OCI-LY1 (cell line): Measurements from ENCODE around the gene PROKR1.

Source experiments
- EZH2 ChIP-seq: fragments of 200-600 bp; sonication (generic), shearing (Covaris generic); IDR thresholded peaks from 2 replicates; pipeline ENCODE4 v1.8.0; 2017; ENCODE audit warnings: borderline replicate concordance, mixed run types, mild to moderate bottlenecking, antibody characterized with exemption, low read length, moderate library complexity, mixed read lengths
- TF ChIP-seq, protein P1 (sequence below): fragments of 200-600 bp; sonication (generic), shearing (Covaris generic); IDR thresholded peaks from 2 replicates; pipeline ENCODE4 v1.5.1; 2017; ENCODE audit warnings: mild to moderate bottlenecking, antibody characterized with exemption, low read length, moderate library complexity, mixed read lengths

GRCh38 chr2:68687018-68687417 lies 43.6 kb downstream of the PROKR1 start:
- TF ChIP-seq, protein P1, sequence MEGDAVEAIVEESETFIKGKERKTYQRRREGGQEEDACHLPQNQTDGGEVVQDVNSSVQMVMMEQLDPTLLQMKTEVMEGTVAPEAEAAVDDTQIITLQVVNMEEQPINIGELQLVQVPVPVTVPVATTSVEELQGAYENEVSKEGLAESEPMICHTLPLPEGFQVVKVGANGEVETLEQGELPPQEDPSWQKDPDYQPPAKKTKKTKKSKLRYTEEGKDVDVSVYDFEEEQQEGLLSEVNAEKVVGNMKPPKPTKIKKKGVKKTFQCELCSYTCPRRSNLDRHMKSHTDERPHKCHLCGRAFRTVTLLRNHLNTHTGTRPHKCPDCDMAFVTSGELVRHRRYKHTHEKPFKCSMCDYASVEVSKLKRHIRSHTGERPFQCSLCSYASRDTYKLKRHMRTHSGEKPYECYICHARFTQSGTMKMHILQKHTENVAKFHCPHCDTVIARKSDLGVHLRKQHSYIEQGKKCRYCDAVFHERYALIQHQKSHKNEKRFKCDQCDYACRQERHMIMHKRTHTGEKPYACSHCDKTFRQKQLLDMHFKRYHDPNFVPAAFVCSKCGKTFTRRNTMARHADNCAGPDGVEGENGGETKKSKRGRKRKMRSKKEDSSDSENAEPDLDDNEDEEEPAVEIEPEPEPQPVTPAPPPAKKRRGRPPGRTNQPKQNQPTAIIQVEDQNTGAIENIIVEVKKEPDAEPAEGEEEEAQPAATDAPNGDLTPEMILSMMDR = no peak
- TF ChIP-seq EZH2 = no peak
